HepG2 (cell line): ENCODE data around the gene DAB2IP. TPM values are rescaled to one million over a fixed set of nuclear protein-coding genes. Genes with fewer than 3 reads are reported as not detected.

Experiments
- ELF4 ChIP-seq: sonication (generic); formaldehyde crosslinking; IDR thresholded peaks from 2 replicates; pipeline ENCODE4 v1.5.0; 2020; ENCODE audit warnings: missing genetic modification reagents, mild to moderate bottlenecking, moderate library complexity, borderline replicate concordance
- ETV6 ChIP-seq: sonication (generic); formaldehyde crosslinking; conservative IDR thresholded peaks from 2 replicates; pipeline ENCODE4 v1.4.0; 2020; ENCODE audit warnings: missing genetic modification reagents
- MATR3 ChIP-seq: sonication (generic); formaldehyde crosslinking; IDR thresholded peaks from 2 replicates; pipeline ENCODE4 v1.4.0; 2020; ENCODE audit warnings: missing genetic modification reagents
- MBD4 ChIP-seq: IDR thresholded peaks from 2 replicates; pipeline ENCODE4 v1.6.1; 2012; ENCODE audit warnings: low read length, inconsistent platforms, borderline replicate concordance
- MEF2D ChIP-seq: sonication (generic); formaldehyde crosslinking; IDR thresholded peaks from 2 replicates; pipeline ENCODE4 v1.5.1; 2020; ENCODE audit warnings: mild to moderate bottlenecking, missing genetic modification reagents
- MTF1 ChIP-seq: sonication (generic); formaldehyde crosslinking; IDR thresholded peaks from 2 replicates; pipeline ENCODE4 v1.5.0; 2020; ENCODE audit warnings: missing genetic modification reagents
- PLSCR1 ChIP-seq: sonication (generic); formaldehyde crosslinking; IDR thresholded peaks from 2 replicates; pipeline ENCODE4 v1.5.0; 2020; ENCODE audit warnings: missing genetic modification reagents, mild to moderate bottlenecking, borderline replicate concordance
- POLR2G ChIP-seq: fragments of 200-400 bp; formaldehyde crosslinking; IDR thresholded peaks from 2 replicates; pipeline ENCODE4 v1.6.1; 2018; ENCODE audit warnings: mild to moderate bottlenecking, low read depth, low read length, moderate library complexity
- RARA ChIP-seq: IDR thresholded peaks from 2 replicates; pipeline ENCODE4 v1.6.1; 2016; ENCODE audit warnings: missing genetic modification reagents, missing compliant biosample characterization
- REST ChIP-seq, 2 experiments: IDR thresholded peaks; 2 replicates each; pipeline ENCODE4 v1.6.1; 2011 to 2012; ENCODE audit warnings: low read length in 2 of 2, borderline replicate concordance in 1 of 2, low read depth in 1 of 2, mild to moderate bottlenecking in 1 of 2, moderate library complexity in 1 of 2
- SOX5 ChIP-seq: IDR thresholded peaks from 2 replicates; pipeline ENCODE4 v1.6.1; 2016; ENCODE audit warnings: borderline replicate concordance
- TCF7 ChIP-seq: sonication (generic); IDR thresholded peaks from 2 replicates; pipeline ENCODE4 v1.6.1; 2016; ENCODE audit warnings: antibody characterized with exemption, low read depth
- UBTF ChIP-seq: sonication (generic); formaldehyde crosslinking; IDR thresholded peaks from 2 replicates; pipeline ENCODE4 v1.4.0; 2020; ENCODE audit warnings: mild to moderate bottlenecking, missing genetic modification reagents
- ZMAT3 ChIP-seq: sonication (generic); formaldehyde crosslinking; conservative IDR thresholded peaks from 2 replicates; pipeline ENCODE4 v1.7.0; 2021; ENCODE audit warnings: missing genetic modification reagents
- ZNF30 ChIP-seq: sonication (generic); formaldehyde crosslinking; IDR thresholded peaks from 2 replicates; pipeline ENCODE4 v1.5.0; 2020; ENCODE audit warnings: mild to moderate bottlenecking, missing genetic modification reagents
- ZNF326 ChIP-seq: sonication (generic); formaldehyde crosslinking; IDR thresholded peaks from 2 replicates; pipeline ENCODE4 v1.4.0; 2020; ENCODE audit warnings: missing genetic modification reagents, borderline replicate concordance
- ZNF33A ChIP-seq: sonication (generic); formaldehyde crosslinking; IDR thresholded peaks from 2 replicates; pipeline ENCODE4 v1.5.1; 2020; ENCODE audit warnings: missing genetic modification reagents, mild to moderate bottlenecking, moderate library complexity, borderline replicate concordance
- ZNF431 ChIP-seq: sonication (generic); formaldehyde crosslinking; IDR thresholded peaks from 2 replicates; pipeline ENCODE4 v1.9.0; 2022; ENCODE audit warnings: missing genetic modification reagents, low read depth, mild to moderate bottlenecking, borderline replicate concordance
- ZNF782 ChIP-seq: sonication (generic); formaldehyde crosslinking; IDR thresholded peaks from 2 replicates; pipeline ENCODE4 v1.4.0; 2020; ENCODE audit warnings: missing genetic modification reagents, mild to moderate bottlenecking, borderline replicate concordance
- polyA plus RNA-seq, 8 experiments: library from polyadenylated mRNA; depleted of rRNA in 3 of 8; stranded (reverse) in 7 of 8; unstranded in 1 of 8; fragments of >200 nt; fragmentation: Illumina TruSeq in 4 of 8; extraction: Trizol in 4 of 8; gene quantifications; 2 replicates each; pipeline versions ENCODE4 v1.2.1 to v1.2.3, GENCODE V29; 2011 to 2016; ENCODE audit warnings: low read depth in 4 of 8, missing spikeins in 1 of 8, mixed read lengths in 1 of 8; ENCODE audit not compliant: insufficient read depth in 1 of 8
- total RNA-seq, 5 experiments: library from RNA; depleted of rRNA; stranded (reverse); fragments of >200 nt; fragmentation: Illumina TruSeq; extraction: Trizol; gene quantifications; 2 replicates each; pipeline ENCODE4 v1.2.3, GENCODE V29; 2016; ENCODE audit warnings: low read depth in 1 of 5
- TF ChIP-seq, protein P1 (sequence below): sonication (generic); formaldehyde crosslinking; IDR thresholded peaks from 2 replicates; pipeline ENCODE4 v1.4.0; 2020; ENCODE audit warnings: mild to moderate bottlenecking, low read depth, missing genetic modification reagents

Gene DAB2IP
- total and polyA plus RNA-seq, 2 of the 13 experiments (the other 11 are each of a cell fraction or from before 2014, with no cell fraction given) = 25.3 to 37.9 TPM

DNA sequence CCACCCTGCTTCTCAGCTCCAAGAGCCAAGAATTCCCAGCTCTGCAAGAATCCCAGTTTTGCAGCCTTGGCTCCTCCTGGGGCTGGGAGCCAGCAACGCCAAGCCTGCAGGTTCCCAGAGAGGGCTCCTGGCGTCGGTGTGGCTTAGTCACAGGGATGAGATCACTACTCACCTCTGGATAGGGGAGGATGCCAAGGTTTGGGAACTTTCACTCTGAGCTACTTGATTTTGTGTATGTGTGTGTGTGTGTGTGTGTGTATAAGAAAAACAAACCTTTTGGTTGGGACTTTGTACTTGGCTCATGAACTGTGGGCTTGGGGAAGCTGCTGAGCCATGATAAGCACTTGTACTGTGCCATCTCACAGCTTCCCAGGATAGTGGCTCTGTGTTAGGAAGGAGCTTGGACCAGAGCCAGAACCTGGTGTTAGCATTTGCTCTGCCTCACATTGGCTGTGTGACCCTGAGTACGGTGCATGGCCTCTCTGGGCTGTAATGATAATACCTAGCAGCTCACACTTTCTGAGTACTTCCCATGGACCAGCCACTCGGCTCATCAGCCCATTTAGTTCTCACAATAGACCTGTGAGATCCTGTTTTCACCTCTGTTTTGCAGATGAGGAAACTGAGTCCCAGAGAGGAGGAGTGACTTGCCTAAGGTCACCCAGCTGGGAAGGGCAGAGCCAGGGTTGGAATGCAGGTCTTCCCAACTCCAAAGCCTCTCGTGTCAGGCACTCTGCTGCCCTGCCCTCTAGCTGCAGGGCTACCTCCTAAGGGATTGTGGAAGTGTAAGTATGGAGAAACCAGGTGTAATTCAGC is 41.4 kb upstream of the DAB2IP start (continued):
- TF ChIP-seq SOX5 (CRISPR knock-in tag) = peak; percentile 56; the same call in 1 of the 2 replicates
- TF ChIP-seq MATR3 (CRISPR knock-in tag) = no peak
- no peak for TF ChIP-seq ZNF326 (CRISPR knock-in tag)
- no peak for TF ChIP-seq ELF4
- TF ChIP-seq MTF1 = no peak
- no peak for TF ChIP-seq PLSCR1 (CRISPR knock-in tag)
- no peak for TF ChIP-seq ZNF782
- peak; percentile 24; the same call in 1 of the 2 replicates for TF ChIP-seq RARA (CRISPR knock-in tag)
- TF ChIP-seq MBD4 = no peak
- TF ChIP-seq ETV6 (CRISPR knock-in tag) = no peak
- TF ChIP-seq TCF7 = no peak
- no peak for TF ChIP-seq ZNF30 (CRISPR knock-in tag)
- TF ChIP-seq REST (IDR thresholded peaks at IDR 0.05; ENCODE audit: borderline replicate concordance in 1 of 2, low read depth in 1 of 2, low read length in 2 of 2) = no peak
- no peak for TF ChIP-seq ZMAT3
- no peak for TF ChIP-seq ZNF431
- TF ChIP-seq ZNF33A = no peak
- no peak for TF ChIP-seq POLR2G
- no peak for TF ChIP-seq UBTF (CRISPR knock-in tag)
- TF ChIP-seq, protein P1, sequence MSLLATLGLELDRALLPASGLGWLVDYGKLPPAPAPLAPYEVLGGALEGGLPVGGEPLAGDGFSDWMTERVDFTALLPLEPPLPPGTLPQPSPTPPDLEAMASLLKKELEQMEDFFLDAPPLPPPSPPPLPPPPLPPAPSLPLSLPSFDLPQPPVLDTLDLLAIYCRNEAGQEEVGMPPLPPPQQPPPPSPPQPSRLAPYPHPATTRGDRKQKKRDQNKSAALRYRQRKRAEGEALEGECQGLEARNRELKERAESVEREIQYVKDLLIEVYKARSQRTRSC (CRISPR knock-in tag) = no peak
- no peak for TF ChIP-seq MEF2D (CRISPR knock-in tag)
